Suprapubic skin (tissue), 4 donors: ENCODE results near the gene C1orf94.

Experiments used
- CTCF ChIP-seq, 2 donors: fragments of 200-600 bp in 1 of 2; fragments of 450-650 bp in 1 of 2; sonication (generic) in 1 of 2; IDR thresholded peaks; one replicate each; pipeline ENCODE4 v1.5.1; 2016 to 2019; ENCODE audit warnings: antibody characterized with exemption in 2 of 2, mild to moderate bottlenecking in 1 of 2, moderate library complexity in 1 of 2
- EP300 ChIP-seq: sonication (generic); formaldehyde crosslinking; IDR thresholded peaks from one replicate; pipeline ENCODE4 v1.6.1; 2017; ENCODE audit warnings: antibody characterized with exemption
- POLR2A ChIP-seq, 2 donors: fragments of 450-650 bp; IDR thresholded peaks; one replicate each; pipeline ENCODE4 v1.6.1; 2017; ENCODE audit warnings: antibody characterized with exemption in 2 of 2, mild to moderate bottlenecking in 2 of 2, moderate library complexity in 2 of 2
- POLR2AphosphoS5 ChIP-seq, 3 donors: sonication (generic); formaldehyde crosslinking; IDR thresholded peaks; one replicate each; pipeline ENCODE4 v1.6.1; 2017; ENCODE audit warnings: antibody characterized with exemption in 3 of 3

DNA sequence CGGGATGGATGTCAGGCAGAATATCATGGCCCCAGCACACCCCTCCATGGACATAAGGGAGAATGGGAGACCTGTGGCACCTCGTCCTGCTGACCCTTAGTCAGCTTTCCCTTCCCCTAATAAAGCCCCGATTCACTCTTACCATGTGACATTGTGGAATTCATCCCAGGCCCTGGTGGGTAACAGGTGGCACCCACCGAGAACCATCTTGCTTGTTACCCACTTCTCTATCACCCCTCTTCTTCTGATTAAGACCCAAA is 44.6 kb upstream of the C1orf94 start:
- TF ChIP-seq CTCF (IDR thresholded peaks at IDR 0.05) (no peak), POLR2A (IDR thresholded peaks at IDR 0.05) (no peak), POLR2AphosphoS5 (IDR thresholded peaks at IDR 0.05) (no peak), EP300 (no peak)
